Superior temporal gyrus (tissue), 1 donor: ENCODE data around the gene PQBP1.

Experiments used
- DNase-seq: peaks from one replicate; pipeline ENCODE4 v3.0.0-alpha.2; 2016; ENCODE audit errors: extremely low spot score

The PQBP1 gene

DNA sequence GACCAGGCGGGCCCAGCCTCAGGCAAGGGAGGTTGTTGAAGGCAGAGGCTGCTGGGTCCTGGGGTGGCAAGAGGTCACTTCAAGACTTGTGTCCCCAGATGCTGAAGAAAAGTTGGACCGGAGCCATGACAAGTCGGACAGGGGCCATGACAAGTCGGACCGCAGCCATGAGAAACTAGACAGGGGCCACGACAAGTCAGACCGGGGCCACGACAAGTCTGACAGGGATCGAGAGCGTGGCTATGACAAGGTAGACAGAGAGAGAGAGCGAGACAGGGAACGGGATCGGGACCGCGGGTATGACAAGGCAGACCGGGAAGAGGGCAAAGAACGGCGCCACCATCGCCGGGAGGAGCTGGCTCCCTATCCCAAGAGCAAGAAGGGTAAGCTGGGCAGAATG is 4.4 kb downstream of the PQBP1 start:
- DNase-seq, result no peak

DNA sequence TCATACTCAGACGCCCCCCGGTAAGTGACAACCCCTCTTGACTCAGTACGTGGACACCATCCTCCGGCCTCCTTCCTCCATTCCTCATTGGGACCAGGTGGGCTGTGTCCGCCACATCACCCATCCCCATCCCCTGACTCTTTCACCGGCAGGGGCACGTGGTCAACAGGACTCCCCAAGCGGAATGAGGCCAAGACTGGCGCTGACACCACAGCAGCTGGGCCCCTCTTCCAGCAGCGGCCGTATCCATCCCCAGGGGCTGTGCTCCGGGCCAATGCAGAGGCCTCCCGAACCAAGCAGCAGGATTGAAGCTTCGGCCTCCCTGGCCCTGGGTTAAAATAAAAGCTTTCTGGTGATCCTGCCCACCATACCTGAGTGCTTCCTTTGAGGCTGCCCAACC is 5.0 kb downstream of the PQBP1 start:
- no peak for DNase-seq

DNA sequence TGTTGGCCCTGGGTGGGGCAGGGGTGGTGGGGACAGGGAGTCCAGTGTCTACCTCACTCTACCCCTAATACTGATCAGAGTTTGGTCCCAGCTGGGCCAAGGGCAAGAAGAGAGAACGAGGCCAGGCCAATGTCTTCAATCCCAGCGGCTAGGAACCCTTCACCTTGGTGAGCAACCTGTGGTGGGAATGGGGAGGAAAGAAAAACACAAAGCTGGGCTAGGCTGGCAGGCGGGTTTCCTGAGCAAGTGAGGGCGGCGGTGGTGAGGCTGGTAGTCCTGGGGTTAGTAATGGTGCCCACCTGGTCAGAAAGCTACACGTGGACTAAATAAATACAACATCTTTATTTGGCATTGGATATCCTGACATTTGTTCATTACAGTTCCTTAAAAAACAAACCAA is 5.6 kb downstream of the PQBP1 start:
- no peak for DNase-seq

DNA sequence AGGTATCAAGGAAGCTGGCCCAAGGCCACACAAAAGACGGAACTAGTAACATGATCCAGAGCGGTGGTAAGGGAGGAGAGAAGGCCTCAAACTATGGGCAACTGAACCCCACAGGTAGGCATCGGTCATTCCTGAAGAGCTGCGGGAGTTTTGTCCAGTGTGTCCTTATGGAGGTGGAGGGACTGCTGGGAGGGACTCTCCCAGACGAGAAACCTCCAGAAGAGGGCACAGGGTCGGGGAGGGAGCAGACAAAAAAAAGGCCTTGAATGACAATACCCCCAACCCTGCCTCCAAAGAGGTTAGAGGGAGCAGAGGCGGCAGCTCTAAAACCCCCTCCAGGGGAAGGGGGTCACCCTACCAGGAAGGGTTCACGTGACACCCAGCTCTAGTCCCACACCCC is 6.5 kb downstream of the PQBP1 start:
- DNase-seq, result no peak

DNA sequence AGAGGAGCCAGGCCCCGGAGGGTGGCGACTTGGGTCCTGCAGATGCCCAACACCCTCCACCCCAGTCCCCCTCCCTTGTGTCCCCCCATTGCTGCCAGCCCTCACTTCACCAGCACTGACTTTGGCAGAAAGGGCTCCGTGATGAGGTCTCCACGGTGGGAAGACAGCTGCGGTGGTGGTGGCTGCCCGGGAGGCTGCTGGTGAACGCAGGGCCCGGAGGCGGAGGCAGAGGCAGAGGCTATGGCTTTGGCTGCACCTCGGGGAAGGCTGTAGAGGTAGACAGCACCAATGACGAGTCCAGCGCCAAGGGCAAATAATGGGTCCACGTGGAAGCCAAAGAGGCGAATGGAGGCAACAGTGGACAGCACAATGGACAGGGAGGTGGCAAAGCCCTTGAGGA is 6.9 kb downstream of the PQBP1 start:
- no peak for DNase-seq

DNA sequence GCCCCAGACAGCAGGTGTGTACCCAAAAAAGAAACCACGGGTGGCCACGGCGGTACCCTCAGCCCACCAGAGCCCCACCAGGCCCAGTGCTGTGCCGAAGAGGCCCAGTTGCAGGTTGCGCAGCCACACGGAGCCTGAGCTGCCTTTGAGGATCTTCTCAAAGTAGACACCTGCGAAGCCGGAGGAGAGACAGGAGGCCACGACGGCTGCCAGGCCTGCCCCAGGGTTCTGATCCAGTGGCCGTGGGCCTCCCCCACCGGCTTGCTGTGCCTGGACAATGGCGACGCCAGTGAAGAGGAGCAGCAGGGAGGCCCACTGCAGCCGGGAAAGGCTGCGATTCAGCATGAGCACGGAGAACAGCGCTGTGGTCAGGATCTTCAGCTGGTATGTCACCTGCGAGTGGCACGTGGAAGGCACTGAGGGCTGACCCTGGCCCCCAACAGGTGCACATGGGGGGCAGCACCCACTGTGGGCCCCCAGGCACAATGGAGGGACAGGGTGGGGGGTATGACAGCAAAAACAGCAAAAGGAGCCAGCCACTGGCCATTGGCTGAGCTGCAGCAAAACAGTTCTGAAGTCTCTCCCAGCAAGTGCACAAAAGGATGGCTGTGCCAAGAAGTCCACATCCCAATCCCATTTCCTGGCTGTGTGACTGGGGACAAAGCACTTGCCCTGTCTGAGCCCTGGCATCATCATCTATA is 7.5 kb downstream of the PQBP1 start:
- DNase-seq, result no peak

DNA sequence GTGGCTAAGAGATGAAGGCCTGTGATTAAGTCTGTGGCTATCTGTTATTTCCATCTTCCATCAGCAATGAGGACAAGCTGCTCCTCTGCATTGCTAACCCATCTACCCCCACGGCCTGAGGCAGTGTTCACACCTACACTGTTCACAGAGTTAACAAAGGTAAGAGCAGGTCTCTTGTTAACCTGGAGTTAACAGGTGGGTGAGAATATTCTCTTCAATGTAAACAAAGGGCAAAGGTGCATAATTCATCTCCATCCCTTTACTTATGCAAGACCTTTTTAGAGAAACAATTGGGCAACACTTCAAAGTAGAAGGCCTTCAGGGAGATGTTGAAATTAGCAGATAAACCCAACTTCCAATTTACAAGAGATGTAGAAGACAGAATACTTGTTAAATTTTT is 10.9 kb downstream of the PQBP1 start:
- no peak for DNase-seq

DNA sequence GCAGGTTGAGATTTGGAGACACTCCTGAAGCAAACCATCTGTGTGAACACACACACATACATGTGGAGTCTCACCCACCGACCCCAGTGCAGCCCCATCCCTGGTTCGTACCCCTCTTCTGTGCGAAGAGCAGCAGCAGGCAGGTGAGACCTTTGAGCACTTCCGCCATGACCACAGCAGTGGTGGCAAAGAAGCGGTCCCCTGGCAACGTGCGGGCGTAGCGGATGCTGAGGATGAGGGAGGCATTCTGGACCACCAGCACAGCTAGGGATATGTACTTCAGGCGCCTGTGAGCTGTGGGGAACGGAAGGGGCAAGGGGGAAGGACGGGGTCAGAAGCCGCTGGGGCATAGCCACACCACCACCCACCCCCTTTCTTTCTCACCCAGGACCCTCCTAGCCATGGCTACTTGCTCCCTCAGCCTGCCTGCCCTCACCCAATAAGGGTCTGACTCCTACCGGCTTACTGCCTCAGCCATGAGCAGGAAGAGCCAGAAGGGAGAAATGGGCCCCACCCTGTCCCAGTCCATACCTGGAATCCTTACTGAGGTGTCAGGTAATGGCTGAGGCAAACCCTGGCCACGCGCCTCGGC is 12.1 kb downstream of the PQBP1 start:
- DNase-seq, result no peak

DNA sequence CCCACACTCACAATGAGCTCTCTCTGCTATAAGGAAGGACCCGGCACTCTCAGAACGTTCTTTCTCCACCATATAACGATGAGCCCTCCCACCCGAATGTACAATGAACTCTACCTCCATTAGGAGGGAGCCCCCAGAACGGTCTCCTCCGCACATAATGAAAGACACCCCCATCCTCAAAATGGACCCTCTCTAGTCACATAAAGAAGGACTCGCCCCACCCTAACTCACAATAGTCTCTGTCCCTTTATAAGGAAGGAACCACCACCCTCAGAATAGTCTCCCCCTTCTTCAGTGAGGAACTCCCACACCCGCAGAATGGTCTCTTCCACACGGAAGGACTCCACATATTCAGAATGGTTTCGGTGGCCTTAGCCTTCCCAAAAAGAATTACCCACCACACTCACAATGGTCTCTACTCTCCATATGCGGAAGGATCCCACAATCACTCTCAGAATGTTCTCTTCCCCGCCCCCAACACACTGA is 13.2 kb downstream of the PQBP1 start:
- DNase-seq, result peak; percentile 8

DNA sequence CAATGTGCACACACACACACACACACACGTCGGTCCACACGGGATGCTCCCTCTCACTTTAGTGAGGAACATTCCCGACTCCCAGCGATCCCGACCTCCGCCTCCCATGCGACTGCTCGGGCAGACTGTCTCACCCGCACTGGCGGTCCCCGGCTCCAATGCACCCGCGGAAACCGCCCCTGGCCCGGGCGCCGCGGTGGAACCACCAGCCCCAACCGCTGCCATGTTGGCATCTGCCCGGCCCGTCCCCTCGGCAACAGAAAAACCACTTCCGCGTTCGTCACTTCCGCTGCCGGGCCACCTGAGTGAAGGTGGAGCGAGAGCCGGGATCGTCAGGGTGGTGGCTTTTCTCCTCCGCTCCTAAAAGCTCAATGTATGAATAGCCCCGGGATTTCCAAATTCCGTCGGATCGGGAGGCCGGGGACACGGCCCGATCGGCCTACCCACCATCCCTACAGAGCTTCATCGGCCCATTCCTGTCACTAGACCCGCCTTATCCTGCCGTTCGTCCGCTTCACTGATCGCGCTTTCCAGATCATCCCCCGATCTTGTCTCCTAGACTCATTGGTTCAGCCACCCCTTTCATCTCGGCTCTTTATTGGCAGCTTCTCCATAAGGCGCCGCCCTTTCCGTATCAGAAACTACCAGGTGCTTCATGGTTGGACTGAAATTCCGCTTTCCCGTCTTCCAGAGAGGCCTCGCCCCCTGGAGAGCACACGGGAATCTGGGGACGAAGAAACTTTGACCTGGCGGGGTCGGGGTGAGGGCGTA is 13.9 kb downstream of the PQBP1 start, which contains the start of gene SLC35A2:
Gene SLC35A2, minus strand, starts transcription at position 235 of the 771 bp plus-strand sequence. Its CDS starts 10 bp downstream, at position 225.
- peak; percentile 85 for DNase-seq

DNA sequence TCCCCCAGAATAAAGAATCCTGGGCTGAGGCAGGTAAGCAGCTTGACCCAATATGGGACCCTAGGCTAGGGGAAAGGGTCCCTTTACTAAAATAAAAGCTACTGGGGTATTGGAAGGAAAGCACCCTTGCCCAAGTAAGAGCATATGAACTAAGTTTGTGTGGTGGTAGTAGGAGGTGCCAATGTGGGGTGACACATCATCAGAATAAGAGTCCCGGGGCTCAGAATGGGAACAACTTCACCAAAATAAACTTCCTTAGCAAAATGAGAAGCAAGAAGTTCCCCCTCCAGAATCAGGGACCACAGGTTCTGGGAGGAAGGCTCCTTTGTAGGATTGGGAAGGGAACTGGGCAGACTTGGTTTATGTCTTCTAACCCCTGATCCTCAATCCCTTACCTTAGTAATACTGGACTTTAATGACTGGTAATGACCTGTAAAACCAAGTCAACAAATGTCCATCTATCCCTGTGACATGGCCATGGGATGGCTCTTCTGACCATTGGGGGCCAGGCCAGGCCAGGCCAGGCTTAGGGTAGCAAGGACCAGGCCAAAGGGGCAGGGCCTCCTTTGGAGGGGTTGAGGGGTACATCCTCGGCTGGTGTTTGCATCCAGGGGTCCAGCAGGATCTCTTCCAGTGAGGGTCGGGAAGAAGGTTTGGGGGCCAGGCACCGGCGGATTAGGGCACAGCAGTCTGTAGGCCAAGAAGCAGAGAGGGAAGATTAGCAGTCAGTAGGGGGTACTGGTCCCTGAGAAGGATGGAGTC is 16.1 kb downstream of the PQBP1 start:
- no peak for DNase-seq

DNA sequence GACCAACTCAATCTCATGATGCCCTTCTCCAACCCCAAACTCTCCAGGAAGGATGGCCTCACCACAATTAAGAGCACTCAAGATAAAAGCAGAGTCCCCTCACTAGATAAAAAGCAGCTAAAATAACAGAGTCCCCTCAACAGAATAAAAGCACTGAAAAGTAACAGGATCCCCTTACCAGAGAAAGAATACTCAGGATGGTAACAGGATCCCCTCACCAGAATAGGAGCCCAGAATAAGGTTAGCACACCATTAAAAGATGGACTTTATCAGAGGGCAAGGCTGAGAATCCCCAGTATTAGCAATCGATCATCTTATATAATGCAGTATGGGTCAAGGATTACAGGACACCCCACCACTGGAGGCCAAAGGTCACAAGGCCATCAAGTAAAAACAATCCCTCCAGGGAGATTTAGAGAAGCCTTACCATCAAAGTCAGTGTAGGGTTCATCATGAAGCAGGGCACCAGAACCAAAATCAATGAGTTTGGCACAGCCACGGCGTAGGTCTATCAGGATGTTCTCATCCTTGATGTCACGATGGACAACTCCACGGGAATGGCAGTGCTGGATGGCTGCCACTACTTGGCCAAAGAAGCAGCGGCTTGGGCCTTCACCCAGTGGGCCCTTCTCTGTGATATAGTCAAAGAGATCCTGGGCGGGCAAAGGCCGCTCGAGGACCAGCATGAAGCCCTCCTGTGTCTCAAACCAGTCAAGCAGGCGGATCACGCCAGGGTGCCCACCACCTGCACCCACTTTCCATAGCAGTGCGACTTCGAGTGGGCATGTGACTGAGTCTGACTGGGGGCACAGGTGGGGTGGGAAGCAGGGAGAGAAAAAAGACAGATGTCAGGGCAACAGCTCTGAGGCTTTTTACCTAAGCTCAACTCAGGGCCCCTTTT is 17.1 kb downstream of the PQBP1 start:
- no peak for DNase-seq

DNA sequence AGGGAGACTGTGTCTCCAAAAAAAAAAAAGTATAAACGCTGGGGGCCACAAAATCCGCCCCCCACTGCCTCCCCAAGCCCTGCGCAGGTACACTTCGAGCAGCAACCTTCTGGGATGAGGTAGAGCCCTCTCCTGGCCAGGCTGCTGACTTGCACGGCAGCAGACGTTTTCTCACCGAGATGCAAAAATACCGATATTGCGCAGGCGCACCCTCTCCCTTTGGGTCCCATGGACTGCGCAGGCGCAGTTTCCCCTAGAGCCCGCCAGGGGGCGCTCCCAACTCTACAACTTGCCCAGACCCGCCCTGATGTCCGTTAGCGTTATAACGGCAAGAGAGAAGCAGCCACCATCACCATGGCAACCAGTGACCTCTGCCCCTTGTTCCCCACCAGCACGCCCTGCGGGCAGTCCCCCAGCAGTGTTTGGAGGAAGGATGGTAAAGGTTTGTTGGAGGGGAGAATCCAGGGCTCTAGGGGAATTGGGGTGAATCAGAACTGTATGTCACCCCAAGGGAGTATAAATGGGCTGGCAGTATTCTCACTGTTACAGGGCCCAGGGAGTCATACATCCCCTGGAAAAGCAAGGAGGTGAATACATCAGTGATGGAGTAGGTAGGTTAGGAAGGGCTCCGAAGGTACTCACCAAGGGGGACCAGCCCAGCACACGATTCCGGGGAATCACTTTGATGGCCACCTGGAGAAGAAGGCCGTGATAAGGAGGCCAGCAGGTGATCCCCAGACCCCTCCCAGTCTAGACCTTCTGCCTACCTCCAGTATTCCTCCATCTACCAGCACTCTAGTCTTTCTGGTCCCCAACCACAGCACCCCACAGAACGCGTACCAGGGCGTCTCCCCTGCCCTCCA is 19.6 kb downstream of the PQBP1 start:
- peak; percentile 89 for DNase-seq

DNA sequence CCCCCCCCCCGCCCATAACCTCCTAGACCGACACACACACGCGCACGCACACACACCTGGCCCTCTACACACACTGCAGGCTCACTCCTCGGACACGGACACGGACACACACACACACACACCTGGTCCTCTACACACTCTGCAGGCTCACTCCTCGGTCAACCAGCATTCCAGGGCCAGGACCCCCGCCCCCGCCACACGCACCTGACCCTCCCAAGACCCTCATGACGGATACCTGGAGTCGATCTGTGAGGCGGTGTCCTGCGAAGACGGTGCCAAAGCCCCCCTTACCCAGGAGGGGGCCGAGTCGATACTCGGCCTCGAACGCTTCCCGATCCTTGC is 20.5 kb downstream of the PQBP1 start:
- no peak for DNase-seq

DNA sequence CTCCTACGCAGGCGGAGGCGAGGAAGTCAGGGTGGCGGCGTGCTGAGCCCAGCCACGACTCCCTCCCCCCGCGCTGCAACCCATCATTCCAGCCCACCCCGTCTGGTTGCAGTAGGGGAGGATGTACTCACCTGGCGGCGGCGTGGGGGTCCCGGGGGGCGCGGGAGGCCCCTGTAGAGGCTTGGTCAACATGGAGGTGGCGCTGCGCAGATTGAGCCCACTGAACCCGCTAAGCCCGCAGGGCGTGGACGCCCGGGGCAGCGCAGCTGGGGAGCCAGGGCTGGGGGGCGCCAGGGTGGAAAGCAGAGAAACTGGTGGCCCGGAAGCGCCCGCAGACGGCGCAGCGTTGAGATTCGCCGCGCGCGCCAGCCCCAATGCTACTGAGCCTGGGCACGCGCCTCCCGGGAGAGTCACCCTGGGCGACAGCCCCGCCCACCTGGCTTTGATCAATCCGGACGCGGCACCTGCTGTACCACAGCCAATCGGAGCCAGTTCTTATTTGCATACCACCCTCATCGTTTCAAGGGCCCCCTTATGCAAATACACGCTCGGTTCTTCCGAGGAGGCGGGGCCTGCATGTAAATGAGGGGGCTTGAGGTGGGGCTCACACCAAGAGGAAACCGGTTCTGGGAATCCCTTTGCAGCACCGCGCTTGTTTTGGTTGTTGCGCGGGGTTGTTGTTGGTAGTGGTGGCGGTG is 21.1 kb downstream of the PQBP1 start, which contains the start of gene PIM2:
Gene PIM2, minus strand, starts transcription at position 382 of the 698 bp plus-strand sequence. Its CDS starts 190 bp downstream, at position 192.
- peak; percentile 75 for DNase-seq

DNA sequence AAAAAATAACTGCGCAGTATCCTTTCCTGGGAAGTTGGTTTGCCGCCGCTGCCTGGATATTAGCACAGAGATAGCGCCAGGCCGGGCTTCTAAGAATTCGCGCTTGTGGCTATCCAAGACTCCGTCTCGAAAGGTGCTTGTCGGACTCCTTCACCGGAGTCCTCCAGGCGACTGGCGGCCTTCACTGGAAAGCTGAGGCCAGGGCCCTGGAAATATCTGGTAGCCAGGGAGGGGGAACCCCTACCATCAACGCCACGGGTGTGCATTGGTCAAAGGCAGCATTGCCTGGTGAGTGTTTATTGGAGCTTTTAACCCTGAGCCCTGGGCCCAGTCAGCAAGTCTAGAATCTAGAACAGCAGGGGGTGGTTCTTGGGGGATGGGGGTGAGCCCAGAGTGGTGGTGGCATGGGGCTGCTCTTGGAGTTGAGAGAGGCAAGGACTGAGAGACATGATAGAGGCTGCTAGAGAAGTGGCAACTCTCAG is 21.7 kb downstream of the PQBP1 start:
- no peak for DNase-seq

DNA sequence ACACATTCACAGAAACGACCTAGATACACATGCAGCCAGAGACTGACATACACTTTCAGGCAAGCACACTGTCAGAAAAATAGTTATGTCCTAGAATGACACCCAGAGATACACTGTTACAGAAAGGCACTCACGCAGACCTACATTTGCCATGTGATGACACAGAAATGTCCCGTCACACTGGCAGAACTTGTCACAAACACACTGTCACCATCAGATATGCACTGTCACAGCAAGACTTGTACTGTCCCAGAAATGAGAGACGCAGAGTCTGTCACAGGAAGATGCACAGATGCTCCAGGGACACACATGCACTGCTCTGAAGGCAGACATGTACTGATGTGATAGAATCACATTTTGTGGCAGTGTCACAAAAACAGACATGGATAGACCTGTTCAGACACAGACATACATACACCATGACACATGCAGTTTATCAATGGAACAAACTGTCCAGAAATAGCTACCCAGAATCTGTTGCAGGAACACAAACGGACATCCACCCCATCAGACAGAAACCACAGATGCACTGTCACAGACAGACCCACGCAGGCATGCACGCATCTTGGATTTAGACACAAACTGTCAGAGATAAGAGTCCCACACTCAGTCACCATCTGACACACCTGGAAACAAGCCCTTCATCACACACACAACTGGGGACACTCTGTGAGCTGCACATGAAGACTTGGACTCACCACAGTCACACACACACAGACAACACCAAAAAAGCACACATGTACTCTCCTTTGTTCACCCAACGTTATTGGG is 22.4 kb downstream of the PQBP1 start:
- peak; percentile 8 for DNase-seq

DNA sequence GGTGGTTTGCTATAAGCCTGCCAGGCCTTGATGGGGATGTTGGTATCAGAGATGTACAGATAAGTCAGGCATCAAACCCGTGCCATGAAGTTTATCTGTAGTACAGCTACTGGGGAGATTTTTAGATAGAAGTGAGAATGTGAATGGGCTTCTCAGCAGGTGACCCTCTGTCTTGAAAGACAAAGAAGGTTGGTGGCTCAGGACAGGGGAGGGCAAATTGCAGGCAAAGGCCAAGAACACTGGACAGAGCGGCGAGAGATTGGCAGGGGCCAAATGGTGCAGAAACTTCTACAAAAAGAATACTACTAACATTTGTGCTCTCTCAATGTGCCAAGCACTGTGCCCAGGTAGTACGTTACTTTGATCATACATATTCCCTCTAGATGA is 23.0 kb downstream of the PQBP1 start:
- DNase-seq, result no peak
